ENCODE results near the gene HHATL. TPM values are rescaled to one million over a fixed set of nuclear protein-coding genes. Genes with fewer than 3 reads are reported as not detected.

The HHATL gene
- total RNA-seq, 2 experiments from 2014 or later, result not detected

- Histone ChIP-seq H3K4me2 (ENCODE audit: low read length) (no peak overlapping the region), H3K4me3 (ENCODE audit: low read depth, low read length, poor library complexity, severe bottlenecking) (no peak overlapping the region), H3K36me3 (ENCODE audit: insufficient read depth, low read length) (no peaks in the 10 kb centered on the region), H3K9me3 (ENCODE audit: low read length) (no peaks in the 10 kb centered on the region), H3K4me1 (ENCODE audit: insufficient read depth, low read length, poor library complexity, severe bottlenecking) (no peaks in the 10 kb centered on the region), H3K79me2 (ENCODE audit: insufficient read depth, low read depth, low read length) (no peaks in the 10 kb centered on the region), H2AFZ (ENCODE audit: low read length) (no peak overlapping the region), H3K9me2 (ENCODE audit: insufficient read depth, low read length) (no peaks in the 10 kb centered on the region), H3K27ac (ENCODE audit: low read depth, low read length, poor library complexity, severe bottlenecking) (no peak overlapping the region), H4K20me1 (ENCODE audit: insufficient read depth, low read length) (no peaks in the 10 kb centered on the region)
- DNase-seq (ENCODE audit: low spot score), result no peak
- TF ChIP-seq EZH2phosphoT487 (IDR thresholded peaks at IDR 0.05; ENCODE audit: borderline replicate concordance, low read depth, low read length) (no peak), CTCF (conservative IDR thresholded peaks at IDR 0.05; ENCODE audit: low read length) (no peak)
- ChIA-PET POLR2A (no interaction called here), CTCF (ENCODE audit: unreplicated experiment) (interaction anchor here (0.6 kb wide), 1 partner anchor 33 kb away, joined by 9 read pairs; no protein-coding TSS in a partner anchor)
- intact Hi-C loops (cut with micrococcal nuclease; ENCODE audit: unreplicated experiment), result no loop called here
- BruUV-seq (replicated peaks), result no TSS peak
These were observed 6.0 kb downstream of the HHATL start for GRCh38 chr3:42696356-42697288.

GRCh38 chr3:42694366-42694765, 8.2 kb downstream of the HHATL start:
- ChIA-PET POLR2A (interaction anchor here (1.0 kb wide), 1 partner anchor 19 kb away, joined by 3 read pairs; no protein-coding TSS in a partner anchor), CTCF (ENCODE audit: unreplicated experiment) (no interaction called here)

More at GRCh38 chr3:42694366-42694765, 8.2 kb downstream of the HHATL start:
- no TSS peak for BruUV-seq (replicated peaks)
- no peaks in the 10 kb centered on the region for H4K20me1 ChIP-seq (ENCODE audit: insufficient read depth, low read length)
- no peak for DNase-seq (ENCODE audit: low spot score)
- intact Hi-C loops (cut with micrococcal nuclease; ENCODE audit: unreplicated experiment), result no loop called here
- H3K9me3 ChIP-seq (ENCODE audit: low read length), result no peaks in the 10 kb centered on the region
- H3K27ac ChIP-seq (ENCODE audit: low read depth, low read length, poor library complexity, severe bottlenecking), result no peak overlapping the region
- H3K36me3 ChIP-seq (ENCODE audit: insufficient read depth, low read length), result no peaks in the 10 kb centered on the region
- H3K4me3 ChIP-seq (ENCODE audit: low read depth, low read length, poor library complexity, severe bottlenecking), result no peak overlapping the region
- H3K4me1 ChIP-seq (ENCODE audit: insufficient read depth, low read length, poor library complexity, severe bottlenecking), result no peaks in the 10 kb centered on the region
- H3K4me2 ChIP-seq (ENCODE audit: low read length), result no peak overlapping the region
- no peak for TF ChIP-seq EZH2phosphoT487 (IDR thresholded peaks at IDR 0.05; ENCODE audit: borderline replicate concordance, low read depth, low read length)
- no peak for TF ChIP-seq CTCF (conservative IDR thresholded peaks at IDR 0.05; ENCODE audit: low read length)
- H2AFZ ChIP-seq (ENCODE audit: low read length), result no peak overlapping the region
- H3K79me2 ChIP-seq (ENCODE audit: insufficient read depth, low read depth, low read length), result no peaks in the 10 kb centered on the region
- H3K9me2 ChIP-seq (ENCODE audit: insufficient read depth, low read length), result no peaks in the 10 kb centered on the region
